PC-3 (cell line): ENCODE data around the gene ZNF593OS.

Experiments
- CTCF ChIP-seq: fragments of 300-600 bp; sonication (generic); conservative IDR thresholded peaks from 2 replicates; pipeline ENCODE4 v1.5.1; 2017; ENCODE audit warnings: antibody characterized with exemption, low read depth, mild to moderate bottlenecking, low read length
- EZH2 ChIP-seq: fragments of 300-600 bp; sonication (generic); IDR thresholded peaks from one replicate; pipeline ENCODE4 v1.6.1; 2017; ENCODE audit warnings: antibody characterized with exemption, mild to moderate bottlenecking, low read length; ENCODE audit not compliant: unreplicated experiment

DNA sequence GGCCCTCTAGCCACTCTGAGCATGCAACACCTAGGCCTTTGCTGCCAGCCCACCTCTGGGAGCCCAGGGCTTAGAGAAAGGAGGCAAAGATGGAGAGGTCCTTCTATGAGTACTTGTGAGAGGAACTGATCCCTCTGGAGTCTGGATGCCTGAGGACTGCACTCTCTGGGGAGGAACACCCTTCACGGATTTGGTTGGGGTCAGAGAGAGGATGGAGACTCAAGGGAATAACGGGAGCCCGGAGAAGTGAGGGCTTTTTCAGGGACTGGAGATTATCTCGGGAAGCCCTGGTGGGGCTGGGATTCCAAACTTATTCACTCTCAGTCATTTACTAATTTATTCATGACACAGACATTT lies 2.5 kb downstream of the ZNF593OS start:
- TF ChIP-seq CTCF (no peak), EZH2 (no peak)
